HepG2 (cell line): ENCODE measurements around the gene PDIA5. TPM values are rescaled to one million over a fixed set of nuclear protein-coding genes. Genes with fewer than 3 reads are reported as not detected.

Experiments used
- AKNA ChIP-seq: sonication (generic); formaldehyde crosslinking; IDR thresholded peaks from 2 replicates; pipeline ENCODE4 v1.4.0; 2020; ENCODE audit warnings: missing genetic modification reagents, borderline replicate concordance
- BORCS8-MEF2B ChIP-seq: sonication (generic); formaldehyde crosslinking; IDR thresholded peaks from 2 replicates; pipeline ENCODE4 v1.8.0; 2022; ENCODE audit warnings: mild to moderate bottlenecking, missing genetic modification reagents
- DR1 ChIP-seq: sonication (generic); formaldehyde crosslinking; IDR thresholded peaks from 2 replicates; pipeline ENCODE4 v1.8.0; 2021; ENCODE audit warnings: mild to moderate bottlenecking, missing genetic modification reagents, inconsistent platforms
- EED ChIP-seq: sonication (generic); formaldehyde crosslinking; IDR thresholded peaks from 2 replicates; pipeline ENCODE4 v1.5.0; 2020; ENCODE audit warnings: mild to moderate bottlenecking, missing genetic modification reagents
- FOXO4 ChIP-seq: sonication (generic); formaldehyde crosslinking; conservative IDR thresholded peaks from 2 replicates; pipeline ENCODE4 v1.8.1; 2023; ENCODE audit warnings: missing genetic modification reagents
- FOXP1 ChIP-seq, 2 experiments: fragments of 450-650 bp in 1 of 2; IDR thresholded peaks; 2 replicates each; pipeline ENCODE4 v1.6.1; 2017 to 2018; ENCODE audit warnings: antibody characterized with exemption in 1 of 2
- GATAD1 ChIP-seq: IDR thresholded peaks from 2 replicates; pipeline ENCODE4 v1.6.1; 2016; ENCODE audit warnings: missing genetic modification reagents, missing compliant biosample characterization
- GPN1 ChIP-seq: sonication (generic); formaldehyde crosslinking; IDR thresholded peaks from 2 replicates; pipeline ENCODE4 v1.5.1; 2020; ENCODE audit warnings: missing genetic modification reagents, borderline replicate concordance
- HOXA5 ChIP-seq: sonication (generic); formaldehyde crosslinking; IDR thresholded peaks from 2 replicates; pipeline ENCODE4 v1.4.0; 2020; ENCODE audit warnings: missing genetic modification reagents
- ISL2 ChIP-seq: sonication (generic); formaldehyde crosslinking; IDR thresholded peaks from 2 replicates; pipeline ENCODE4 v1.5.0; 2020; ENCODE audit warnings: missing genetic modification reagents
- SRF ChIP-seq: IDR thresholded peaks from 2 replicates; pipeline ENCODE4 v1.6.1; 2011; ENCODE audit warnings: mild to moderate bottlenecking, low read depth, low read length, moderate library complexity
- TARDBP ChIP-seq: sonication (generic); formaldehyde crosslinking; IDR thresholded peaks from 2 replicates; pipeline ENCODE4 v1.8.0; 2022; ENCODE audit warnings: mild to moderate bottlenecking, missing genetic modification reagents
- ZNF101 ChIP-seq: sonication (generic); formaldehyde crosslinking; IDR thresholded peaks from 2 replicates; pipeline ENCODE4 v1.4.0; 2020; ENCODE audit warnings: mild to moderate bottlenecking, low read depth, missing genetic modification reagents, borderline replicate concordance
- ZNF329 ChIP-seq: sonication (generic); formaldehyde crosslinking; IDR thresholded peaks from 2 replicates; pipeline ENCODE4 v1.9.0; 2021; ENCODE audit warnings: low read depth, mild to moderate bottlenecking, missing genetic modification reagents
- ZNF773 ChIP-seq: sonication (generic); formaldehyde crosslinking; IDR thresholded peaks from 2 replicates; pipeline ENCODE4 v1.4.0; 2020; ENCODE audit warnings: missing genetic modification reagents, borderline replicate concordance
- ZNF788 ChIP-seq: sonication (generic); formaldehyde crosslinking; IDR thresholded peaks from 2 replicates; pipeline ENCODE4 v1.5.0; 2020; ENCODE audit warnings: mild to moderate bottlenecking, missing genetic modification reagents, borderline replicate concordance
- ZSCAN9 ChIP-seq: IDR thresholded peaks from 2 replicates; pipeline ENCODE4 v1.6.1; 2016; ENCODE audit warnings: borderline replicate concordance
- polyA plus RNA-seq, 8 experiments: library from polyadenylated mRNA; depleted of rRNA in 3 of 8; stranded (reverse) in 7 of 8; unstranded in 1 of 8; fragments of >200 nt; fragmentation: Illumina TruSeq in 4 of 8; extraction: Trizol in 4 of 8; gene quantifications; 2 replicates each; pipeline versions ENCODE4 v1.2.1 to v1.2.3, GENCODE V29; 2011 to 2016; ENCODE audit warnings: low read depth in 4 of 8, missing spikeins in 1 of 8, mixed read lengths in 1 of 8; ENCODE audit not compliant: insufficient read depth in 1 of 8
- total RNA-seq, 5 experiments: library from RNA; depleted of rRNA; stranded (reverse); fragments of >200 nt; fragmentation: Illumina TruSeq; extraction: Trizol; gene quantifications; 2 replicates each; pipeline ENCODE4 v1.2.3, GENCODE V29; 2016; ENCODE audit warnings: low read depth in 1 of 5
- TF ChIP-seq, protein P1 (sequence below): sonication (generic); formaldehyde crosslinking; IDR thresholded peaks from 2 replicates; pipeline ENCODE4 v1.9.0; 2022; ENCODE audit warnings: low read depth, missing genetic modification reagents
- TF ChIP-seq, protein P2 (sequence below): sonication (generic); formaldehyde crosslinking; conservative IDR thresholded peaks from 2 replicates; pipeline ENCODE4 v1.5.0; 2020; ENCODE audit warnings: missing genetic modification reagents

The PDIA5 gene
- total and polyA plus RNA-seq, 2 of the 13 experiments (the other 11 are each of a cell fraction or from before 2014, with no cell fraction given) = 51.3 to 74.3 TPM

DNA sequence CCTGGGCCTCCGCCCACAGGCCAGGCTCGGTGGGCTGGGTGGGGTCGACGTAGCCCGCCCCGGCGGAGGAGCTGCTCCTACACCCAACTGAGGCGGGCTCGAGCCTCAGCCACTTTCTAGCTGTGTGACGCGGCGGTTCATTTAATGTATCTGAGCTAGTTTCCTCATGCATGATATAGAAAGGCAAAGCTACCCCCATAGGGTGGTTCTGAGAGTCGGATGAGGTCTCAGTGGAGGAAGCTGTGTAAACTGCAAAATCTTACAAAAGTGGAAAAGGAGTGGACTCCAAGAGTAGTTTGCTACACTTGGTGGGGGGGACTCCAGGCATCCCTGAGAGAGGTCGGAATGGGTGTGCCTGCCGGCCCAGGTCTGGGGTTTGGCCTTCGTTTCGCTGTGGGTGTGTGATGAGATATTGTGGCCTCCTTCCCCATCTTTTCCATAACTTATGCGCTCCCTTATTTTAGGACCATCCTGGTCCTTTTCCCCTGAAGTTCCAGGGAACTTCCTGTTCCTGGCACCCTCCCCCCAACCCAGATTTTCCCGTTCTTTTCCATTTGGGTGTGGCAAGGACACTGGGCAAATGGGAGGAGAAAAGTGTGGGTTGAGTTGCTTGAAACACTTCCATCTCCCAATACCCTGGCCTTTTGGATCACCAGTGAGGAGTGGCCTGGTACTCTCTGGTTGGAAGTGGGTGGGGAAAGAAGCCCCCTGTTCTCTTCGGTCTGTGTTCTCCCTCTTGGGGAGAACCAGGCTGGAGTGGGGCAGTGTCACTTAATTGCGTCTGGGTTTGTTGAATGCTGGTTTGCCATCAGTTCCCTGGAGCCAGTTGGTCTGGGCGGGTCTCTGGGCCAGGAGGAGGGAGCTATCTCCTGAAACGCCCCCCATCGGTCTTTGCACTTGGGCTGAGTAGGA lies 1.1 kb downstream of the PDIA5 start (continued):
- TF ChIP-seq FOXP1 (IDR thresholded peaks at IDR 0.05) (no peak), FOXP1 (CRISPR knock-in tag; IDR thresholded peaks at IDR 0.05) (no peak), DR1 (CRISPR knock-in tag) (no peak), AKNA (no peak), ZSCAN9 (CRISPR knock-in tag) (0 out of 2 replicates have a peak, but pooled peaks have one; percentile 19), HOXA5 (CRISPR knock-in tag) (0 out of 2 replicates have a peak, but pooled peaks have one; percentile 14), ZNF788 (peak; percentile 8; the same call in 1 of the 2 replicates), SRF (no peak), FOXO4 (no peak), GATAD1 (CRISPR knock-in tag) (no peak), EED (peak; percentile 5; the same call in 1 of the 2 replicates), ZNF101 (CRISPR knock-in tag) (no peak), ZNF329 (CRISPR knock-in tag) (no peak), ISL2 (CRISPR knock-in tag) (0 out of 2 replicates have a peak, but pooled peaks have one; percentile 30), GPN1 (CRISPR knock-in tag) (no peak), TARDBP (CRISPR knock-in tag) (0 out of 2 replicates have a peak, but pooled peaks have one; percentile 13), BORCS8-MEF2B (CRISPR knock-in tag) (no peak), ZNF773 (CRISPR knock-in tag) (no peak)
- TF ChIP-seq, protein P1, sequence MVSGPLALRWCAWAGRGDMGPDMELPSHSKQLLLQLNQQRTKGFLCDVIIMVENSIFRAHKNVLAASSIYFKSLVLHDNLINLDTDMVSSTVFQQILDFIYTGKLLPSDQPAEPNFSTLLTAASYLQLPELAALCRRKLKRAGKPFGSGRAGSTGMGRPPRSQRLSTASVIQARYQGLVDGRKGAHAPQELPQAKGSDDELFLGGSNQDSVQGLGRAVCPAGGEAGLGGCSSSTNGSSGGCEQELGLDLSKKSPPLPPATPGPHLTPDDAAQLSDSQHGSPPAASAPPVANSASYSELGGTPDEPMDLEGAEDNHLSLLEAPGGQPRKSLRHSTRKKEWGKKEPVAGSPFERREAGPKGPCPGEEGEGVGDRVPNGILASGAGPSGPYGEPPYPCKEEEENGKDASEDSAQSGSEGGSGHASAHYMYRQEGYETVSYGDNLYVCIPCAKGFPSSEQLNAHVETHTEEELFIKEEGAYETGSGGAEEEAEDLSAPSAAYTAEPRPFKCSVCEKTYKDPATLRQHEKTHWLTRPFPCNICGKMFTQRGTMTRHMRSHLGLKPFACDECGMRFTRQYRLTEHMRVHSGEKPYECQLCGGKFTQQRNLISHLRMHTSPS = no peak
- TF ChIP-seq, protein P2, sequence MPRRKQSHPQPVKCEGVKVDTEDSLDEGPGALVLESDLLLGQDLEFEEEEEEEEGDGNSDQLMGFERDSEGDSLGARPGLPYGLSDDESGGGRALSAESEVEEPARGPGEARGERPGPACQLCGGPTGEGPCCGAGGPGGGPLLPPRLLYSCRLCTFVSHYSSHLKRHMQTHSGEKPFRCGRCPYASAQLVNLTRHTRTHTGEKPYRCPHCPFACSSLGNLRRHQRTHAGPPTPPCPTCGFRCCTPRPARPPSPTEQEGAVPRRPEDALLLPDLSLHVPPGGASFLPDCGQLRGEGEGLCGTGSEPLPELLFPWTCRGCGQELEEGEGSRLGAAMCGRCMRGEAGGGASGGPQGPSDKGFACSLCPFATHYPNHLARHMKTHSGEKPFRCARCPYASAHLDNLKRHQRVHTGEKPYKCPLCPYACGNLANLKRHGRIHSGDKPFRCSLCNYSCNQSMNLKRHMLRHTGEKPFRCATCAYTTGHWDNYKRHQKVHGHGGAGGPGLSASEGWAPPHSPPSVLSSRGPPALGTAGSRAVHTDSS (CRISPR knock-in tag) = no peak
